Activated CD8-positive, alpha-beta T cell treated with anti-CD3 and anti-CD28 coated beads, Interleukin-2, amount 10 ng/mL, durations not matched to agents 7 days and 5 days (primary cell): ENCODE data around the gene KCNJ10. TPM values are rescaled to one million over a fixed set of nuclear protein-coding genes. Genes with fewer than 3 reads are reported as not detected.
A peak's percentile ranks its signal among the peaks of the same experiment; 100 is the strongest.
"Not testable (repeated sequence)": the region's sequence is repeated elsewhere in the genome, so short reads cannot be mapped to it uniquely, and the experiment has no call there.

Experiments
- ATAC-seq: fragments of 150-1000 bp; cut with Tn5 transposase; one replicate; pipeline ENCODE4 v1.10.0; 2021; ENCODE audit warnings: moderate library complexity
- CTCF ChIA-PET: fragments of 350-600 bp; sonication (Branson Sonifier 250); formaldehyde crosslinking; loops from one replicate; lab custom pipeline; 2021; ENCODE audit warnings: antibody characterized with exemption; lab: Charles Lee
- POLR2A ChIA-PET: fragments of 350-600 bp; sonication (Branson Sonifier 250); formaldehyde crosslinking; loops from one replicate; lab custom pipeline; 2021; ENCODE audit warnings: antibody characterized with exemption; lab: Charles Lee
- DNase-seq: peaks from one replicate; pipeline ENCODE4 v3.0.0-alpha.2; 2020
- H3K27ac Mint-ChIP-seq: one replicate; pipeline ENCODE4 v1.8.0; 2021; ENCODE audit warnings: mild to moderate bottlenecking, mixed read lengths
- H3K27me3 Mint-ChIP-seq: one replicate; pipeline ENCODE4 v1.8.0; 2021; ENCODE audit warnings: low read depth, mixed read lengths
- H3K36me3 Mint-ChIP-seq: one replicate; pipeline ENCODE4 v1.8.0; 2021; ENCODE audit warnings: low read depth, mixed read lengths
- H3K4me1 Mint-ChIP-seq: one replicate; pipeline ENCODE4 v1.8.0; 2021; ENCODE audit warnings: low read depth, mixed read lengths
- H3K4me3 Mint-ChIP-seq: one replicate; pipeline ENCODE4 v1.8.0; 2021; ENCODE audit warnings: mild to moderate bottlenecking, mixed read lengths
- H3K9me3 Mint-ChIP-seq: one replicate; pipeline ENCODE4 v1.8.0; 2022; ENCODE audit warnings: mixed read lengths; ENCODE audit not compliant: insufficient read depth
- total RNA-seq, 2 experiments: library from RNA; stranded (reverse); gene quantifications; one replicate each; pipeline ENCODE4 v1.2.3, GENCODE V29; 2021

The KCNJ10 gene
- total RNA-seq, 2 experiments from 2014 or later, result not detected

GRCh38 chr1:160052936-160053335 is 17.0 kb downstream of the KCNJ10 start:
- peaks cover 46% of the 10 kb centered on the region for H3K27me3 Mint-ChIP-seq
- ATAC-seq (no peak), DNase-seq (no peak)
- no peak overlapping the region for H3K27ac Mint-ChIP-seq
- ChIA-PET POLR2A (no interaction called here), CTCF (interaction anchor here (4.1 to 27.3 kb wide), 2 partner anchors 23 to 46 kb away, joined by 14 to 617 read pairs; partner anchors contain the start of genes KCNJ10 and KCNJ9)
- H3K4me1 Mint-ChIP-seq, result no peaks in the 10 kb centered on the region
- no peak overlapping the region for H3K4me3 Mint-ChIP-seq
- no peaks in the 10 kb centered on the region for H3K36me3 Mint-ChIP-seq
- H3K9me3 Mint-ChIP-seq, result no peaks in the 10 kb centered on the region

DNA sequence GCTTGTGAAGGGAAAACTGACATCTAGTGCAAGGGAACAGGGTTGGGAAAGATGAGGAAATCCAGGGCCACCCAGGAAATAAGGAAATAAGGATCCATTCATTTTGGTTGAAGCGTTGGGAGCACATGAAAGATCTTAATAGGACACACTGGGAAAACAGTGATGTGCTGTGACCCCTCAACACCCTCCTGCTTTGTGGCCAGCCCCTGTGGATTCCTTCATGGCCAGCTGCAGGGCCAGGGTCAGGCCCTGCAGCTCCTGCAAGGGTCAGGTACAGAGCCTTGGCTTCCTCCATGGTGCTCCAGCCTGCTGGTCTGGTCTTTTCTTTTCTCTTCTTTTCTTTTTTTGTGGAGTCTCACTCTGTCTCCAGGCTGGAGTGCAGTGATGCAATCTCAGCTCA is 19.3 kb downstream of the KCNJ10 start:
- no peaks in the 10 kb centered on the region for H3K36me3 Mint-ChIP-seq
- CTCF ChIA-PET, result interaction anchor here (27.3 kb wide), 1 partner anchor 25 kb away, joined by 617 read pairs; the partner anchor contains the start of genes KCNJ10 and KCNJ9
- no peak overlapping the region for H3K4me3 Mint-ChIP-seq
- H3K27me3 Mint-ChIP-seq, result peaks cover 43% of the 10 kb centered on the region
- POLR2A ChIA-PET, result no interaction called here
- no peak overlapping the region for H3K27ac Mint-ChIP-seq
- no peak for DNase-seq
- no peaks in the 10 kb centered on the region for H3K9me3 Mint-ChIP-seq
- peaks cover 12% of the 10 kb centered on the region for H3K4me1 Mint-ChIP-seq
- ATAC-seq, result no peak

GRCh38 chr1:160050182-160050581 is 19.8 kb downstream of the KCNJ10 start:
- POLR2A ChIA-PET, H3K27ac Mint-ChIP-seq, ATAC-seq: not testable (repeated sequence)

GRCh38 chr1:160049101-160049500 is 20.9 kb downstream of the KCNJ10 start:
- no peak for ATAC-seq
- peaks cover 12% of the 10 kb centered on the region for H3K4me1 Mint-ChIP-seq
- DNase-seq, result no peak
- H3K36me3 Mint-ChIP-seq, result no peaks in the 10 kb centered on the region
- peaks cover 50% of the 10 kb centered on the region for H3K27me3 Mint-ChIP-seq
- POLR2A ChIA-PET, result no interaction called here
- H3K27ac Mint-ChIP-seq, result no peak overlapping the region
- no peak overlapping the region for H3K4me3 Mint-ChIP-seq
- no peaks in the 10 kb centered on the region for H3K9me3 Mint-ChIP-seq
- CTCF ChIA-PET, result interaction anchor here (27.3 kb wide), 1 partner anchor 27 kb away, joined by 617 read pairs; the partner anchor contains the start of genes KCNJ10 and KCNJ9

More at GRCh38 chr1:160050182-160050581, 19.8 kb downstream of the KCNJ10 start:
- H3K9me3 Mint-ChIP-seq, DNase-seq, H3K36me3 Mint-ChIP-seq, H3K4me3 Mint-ChIP-seq: not testable (repeated sequence)
- CTCF ChIA-PET, result interaction anchor here (27.3 kb wide), 1 partner anchor 26 kb away, joined by 617 read pairs; the partner anchor contains the start of genes KCNJ10 and KCNJ9
- peaks cover 46% of the 10 kb centered on the region for H3K27me3 Mint-ChIP-seq
- peaks cover 12% of the 10 kb centered on the region for H3K4me1 Mint-ChIP-seq

DNA sequence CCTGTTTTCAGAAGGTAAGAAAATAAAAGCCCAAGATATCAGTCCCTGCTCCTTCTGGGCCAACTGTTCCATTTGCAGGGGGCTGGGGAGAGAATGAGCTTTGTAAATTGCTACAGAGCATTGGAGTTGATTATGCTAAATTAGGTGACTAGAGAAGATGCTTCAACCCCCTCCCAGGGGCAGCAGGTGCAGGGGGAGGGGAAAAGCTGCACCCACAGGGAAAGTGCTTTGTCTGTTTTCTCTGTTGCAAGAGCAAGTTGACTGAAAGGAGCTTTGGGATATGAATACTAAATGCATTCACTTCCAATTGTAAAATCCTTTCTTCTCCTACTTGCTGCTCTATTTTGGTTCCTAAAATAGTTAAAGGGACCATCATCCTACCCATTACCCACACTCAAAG is 21.6 kb downstream of the KCNJ10 start:
- ChIA-PET CTCF (interaction anchor here (0.9 to 27.3 kb wide), 2 partner anchors 28 to 244 kb away, joined by 3 to 617 read pairs; partner anchors contain the start of genes KCNJ10 and KCNJ9), POLR2A (no interaction called here)
- H3K36me3 Mint-ChIP-seq, result no peaks in the 10 kb centered on the region
- no peaks in the 10 kb centered on the region for H3K9me3 Mint-ChIP-seq
- DNase-seq, result no peak
- H3K4me3 Mint-ChIP-seq, result no peak overlapping the region
- ATAC-seq, result no peak
- no peak overlapping the region for H3K27ac Mint-ChIP-seq
- peaks cover 12% of the 10 kb centered on the region for H3K4me1 Mint-ChIP-seq
- H3K27me3 Mint-ChIP-seq, result peaks cover 42% of the 10 kb centered on the region

DNA sequence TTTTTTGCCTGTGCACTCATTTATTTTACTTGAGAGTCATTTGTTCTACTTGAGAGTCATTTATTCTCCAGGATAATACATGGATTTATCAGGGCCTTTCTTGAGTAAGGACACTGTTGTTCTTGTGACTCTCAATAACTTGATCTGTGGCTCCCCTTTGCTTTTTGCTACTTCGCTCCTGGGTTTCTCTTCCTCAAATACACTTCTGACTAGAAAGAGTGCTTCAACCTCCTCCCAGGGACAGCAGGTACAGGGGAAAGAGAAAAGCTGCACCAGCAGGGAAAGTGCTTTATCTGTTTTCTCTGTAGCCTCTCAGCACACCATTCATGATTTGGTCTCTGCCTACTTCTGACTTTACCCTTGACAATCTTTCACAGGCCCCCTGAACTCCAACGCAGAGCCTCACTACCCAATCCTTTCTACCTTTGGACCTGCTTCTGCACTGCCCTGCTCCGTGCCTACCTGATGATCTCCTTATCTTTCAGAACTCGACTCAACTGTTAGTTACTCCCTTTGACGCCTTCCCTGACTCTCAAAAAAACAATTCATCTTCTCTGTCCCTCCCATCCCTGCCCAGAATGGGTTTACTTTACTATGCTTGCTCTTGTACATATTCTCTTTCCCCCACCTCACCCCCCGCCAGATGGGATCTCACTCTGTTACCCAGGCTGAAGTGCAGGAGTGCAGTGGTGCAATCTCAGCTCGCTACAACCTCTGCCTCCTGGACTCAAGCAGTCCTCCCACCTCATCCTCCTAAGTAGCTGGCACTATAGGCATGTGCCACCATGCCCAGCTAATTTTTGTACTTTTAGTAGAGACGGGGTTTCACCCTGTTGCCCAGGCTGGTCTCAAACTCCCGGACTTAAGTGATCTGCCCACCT is 22.6 kb downstream of the KCNJ10 start:
- peak overlapping the region; percentile 72 for H3K27ac Mint-ChIP-seq
- peaks cover 36% of the 10 kb centered on the region for H3K27me3 Mint-ChIP-seq
- CTCF ChIA-PET, result interaction anchor here (0.6 to 27.3 kb wide), 27 partner anchors 7 to 244 kb away, joined by 3 to 617 read pairs (median 5); partner anchors contain the start of genes DCAF8, IGSF8, KCNJ10 and KCNJ9
- H3K4me1 Mint-ChIP-seq, result peaks cover 12% of the 10 kb centered on the region
- DNase-seq (no peak), ATAC-seq (no peak)
- POLR2A ChIA-PET, result no interaction called here
- H3K36me3 Mint-ChIP-seq, result no peaks in the 10 kb centered on the region
- H3K9me3 Mint-ChIP-seq, result no peaks in the 10 kb centered on the region
- H3K4me3 Mint-ChIP-seq, result peak overlapping the region; percentile 65

GRCh38 chr1:160046494-160047110 is 23.4 kb downstream of the KCNJ10 start:
- CTCF ChIA-PET, result interaction anchor here (0.6 to 27.3 kb wide), 33 partner anchors 8 to 245 kb away, joined by 3 to 617 read pairs (median 5); partner anchors contain the start of genes DCAF8, IGSF8, KCNJ10 and KCNJ9
- DNase-seq, result peak; percentile 61
- peak overlapping the region; percentile 65 for H3K4me3 Mint-ChIP-seq
- POLR2A ChIA-PET, result interaction anchor here (0.7 kb wide), 2 partner anchors 27 to 32 kb away, joined by 3 read pairs; no protein-coding TSS in a partner anchor
- H3K27ac Mint-ChIP-seq, result peak overlapping the region; percentile 72
- no peaks in the 10 kb centered on the region for H3K36me3 Mint-ChIP-seq
- peaks cover 28% of the 10 kb centered on the region for H3K27me3 Mint-ChIP-seq
- H3K9me3 Mint-ChIP-seq, result no peaks in the 10 kb centered on the region
- peak; percentile 96 for ATAC-seq
- peaks cover 12% of the 10 kb centered on the region for H3K4me1 Mint-ChIP-seq

GRCh38 chr1:160045653-160046052 is 24.3 kb downstream of the KCNJ10 start:
- no peak overlapping the region for H3K4me3 Mint-ChIP-seq
- peaks cover 24% of the 10 kb centered on the region for H3K27me3 Mint-ChIP-seq
- H3K9me3 Mint-ChIP-seq, result no peaks in the 10 kb centered on the region
- ChIA-PET POLR2A (interaction anchor here (0.7 kb wide), 1 partner anchor 26 kb away, joined by 3 read pairs; no protein-coding TSS in a partner anchor), CTCF (interaction anchor here (0.8 to 27.3 kb wide), 24 partner anchors 9 to 331 kb away, joined by 3 to 617 read pairs (median 6); partner anchors contain the start of genes IGSF8, KCNJ10, KCNJ9 and PIGM)
- H3K36me3 Mint-ChIP-seq, result no peaks in the 10 kb centered on the region
- DNase-seq (no peak), ATAC-seq (no peak)
- H3K27ac Mint-ChIP-seq, result no peak overlapping the region
- H3K4me1 Mint-ChIP-seq, result peaks cover 12% of the 10 kb centered on the region

GRCh38 chr1:160043543-160043942 is 26.4 kb downstream of the KCNJ10 start:
- Mint-ChIP-seq H3K9me3 (no peaks in the 10 kb centered on the region), H3K4me3 (no peak overlapping the region), H3K27ac (no peak overlapping the region), H3K4me1 (peaks cover 12% of the 10 kb centered on the region), H3K27me3 (peaks cover 17% of the 10 kb centered on the region), H3K36me3 (no peaks in the 10 kb centered on the region)
- ChIA-PET POLR2A (no interaction called here), CTCF (interaction anchor here (2.1 to 27.3 kb wide), 2 partner anchors 32 to 36 kb away, joined by 7 to 617 read pairs; partner anchors contain the start of genes KCNJ10 and KCNJ9)
- DNase-seq (no peak), ATAC-seq (no peak)

DNA sequence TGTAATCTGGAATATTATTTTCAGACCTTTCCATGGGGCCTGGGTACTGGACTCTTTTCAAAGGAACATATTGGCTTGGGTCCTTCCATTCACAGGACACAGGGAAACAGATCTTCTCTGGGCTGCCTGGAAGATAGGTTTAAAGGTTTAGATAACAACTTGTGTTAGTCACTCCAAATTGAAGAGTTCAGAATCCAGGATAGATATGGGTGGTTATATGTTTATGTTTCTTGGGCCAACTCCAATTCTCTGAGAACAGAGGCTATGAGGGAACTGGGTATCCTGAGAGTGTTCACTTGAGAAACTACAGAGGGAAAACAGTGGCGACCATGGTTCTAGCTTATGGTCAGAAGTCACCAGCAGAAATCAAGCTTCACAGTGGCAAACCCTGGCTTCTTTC is 29.5 kb downstream of the KCNJ10 start:
- POLR2A ChIA-PET, result no interaction called here

More for the DNA sequence above, 29.5 kb downstream of the KCNJ10 start:
- ATAC-seq (no peak), DNase-seq (no peak)
- Mint-ChIP-seq H3K27ac (no peak overlapping the region), H3K36me3 (no peaks in the 10 kb centered on the region), H3K4me1 (no peaks in the 10 kb centered on the region), H3K9me3 (no peaks in the 10 kb centered on the region), H3K4me3 (no peak overlapping the region), H3K27me3 (peaks cover 7% of the 10 kb centered on the region)
- CTCF ChIA-PET, result interaction anchor here (2.3 to 27.3 kb wide), 2 partner anchors 33 to 35 kb away, joined by 10 to 617 read pairs; partner anchors contain the start of genes KCNJ10 and KCNJ9
